ENCODE results near the gene UBN1.

Gene UBN1

GRCh38 chr16:4846901-4847773, at the start of gene UBN1, which contains the start of gene GLYR1:
TSS of gene UBN1 (plus strand) at chr16:4847481. CDS start at chr16:4852918, 5,437 bp downstream.
TSS of gene GLYR1 (minus strand) at chr16:4847288. CDS start at chr16:4847265, 23 bp downstream.
- peak; percentile 90 for DNase-seq

- DNase-seq: no peak
Measured at GRCh38 chr16:4797805-4798252, 49.5 kb upstream of the UBN1 start.

GRCh38 chr16:4798456-4798855, 48.8 kb upstream of the UBN1 start:
- DNase-seq: no peak

- DNase-seq: no peak
Measured at GRCh38 chr16:4799171-4799855, 48.0 kb upstream of the UBN1 start.

- DNase-seq: no peak
Measured at GRCh38 chr16:4800290-4801041, 46.8 kb upstream of the UBN1 start.

GRCh38 chr16:4801051-4801961, 46.0 kb upstream of the UBN1 start:
- DNase-seq: no peak

- DNase-seq: no peak
Measured at GRCh38 chr16:4801962-4802658, 45.2 kb upstream of the UBN1 start, which contains the start of gene ROGDI. TSS of gene ROGDI (minus strand) at chr16:4802633. CDS start at chr16:4802571, 62 bp downstream.

- peak; percentile 69 for DNase-seq
Measured at GRCh38 chr16:4802659-4803287, 44.5 kb upstream of the UBN1 start.

GRCh38 chr16:4803401-4803844, 43.9 kb upstream of the UBN1 start:
- DNase-seq: no peak

- DNase-seq: no peak
Measured at GRCh38 chr16:4803898-4804762, 43.2 kb upstream of the UBN1 start.

GRCh38 chr16:4805231-4805630, 42.0 kb upstream of the UBN1 start:
- no peak for DNase-seq

GRCh38 chr16:4806280-4806679, 41.0 kb upstream of the UBN1 start:
- DNase-seq: no peak

GRCh38 chr16:4811242-4811641, 36.0 kb upstream of the UBN1 start:
- no peak for DNase-seq

- DNase-seq: no peak
Measured at GRCh38 chr16:4811773-4812172, 35.5 kb upstream of the UBN1 start.

GRCh38 chr16:4813251-4814003, 33.9 kb upstream of the UBN1 start:
- no peak for DNase-seq

- DNase-seq: no peak
Measured at GRCh38 chr16:4814046-4814445, 33.2 kb upstream of the UBN1 start.

GRCh38 chr16:4814542-4815173, 32.6 kb upstream of the UBN1 start:
- DNase-seq: no peak

GRCh38 chr16:4820652-4821051, 26.6 kb upstream of the UBN1 start:
- DNase-seq: no peak

All from NCI-H446 treated with DMSO at 0.1 percent for 48 hours (cell line).